GM23248 (cell line): ENCODE results near the gene CRYBG1. TPM values are rescaled to one million over a fixed set of nuclear protein-coding genes. Genes with fewer than 3 reads are reported as not detected.
"Not testable (repeated sequence)": the region's sequence is repeated elsewhere in the genome, so short reads cannot be mapped to it uniquely, and the experiment has no call there.

Source experiments
- DNase-seq: peaks from one replicate; pipeline ENCODE4 v3.0.0-alpha.2; 2015
- H2AFZ ChIP-seq: fragments of 200-600 bp; sonication (generic); 2 replicates; pipeline ENCODE4 v1.6.1; 2016; ENCODE audit warnings: antibody characterized with exemption
- H3F3A ChIP-seq: fragments of 200-600 bp; sonication (generic); 2 replicates; pipeline ENCODE4 v1.6.1; 2016; ENCODE audit warnings: mild to moderate bottlenecking, antibody characterized with exemption, mixed run types; ENCODE audit not compliant: insufficient read depth
- H3K27ac ChIP-seq: fragments of 200-600 bp; sonication (generic); 2 replicates; pipeline ENCODE4 v1.5.1; 2016; ENCODE audit warnings: mild to moderate bottlenecking
- H3K27me3 ChIP-seq: fragments of 200-600 bp; sonication (generic); replicated peaks from 2 replicates; pipeline ENCODE4 v1.6.1; 2016; ENCODE audit warnings: mild to moderate bottlenecking; ENCODE audit not compliant: insufficient read depth
- H3K36me3 ChIP-seq: fragments of 200-600 bp; sonication (generic); 2 replicates; pipeline ENCODE4 v1.6.1; 2016; ENCODE audit warnings: low read depth, mild to moderate bottlenecking
- H3K4me1 ChIP-seq: fragments of 200-600 bp; sonication (generic); 2 replicates; pipeline ENCODE4 v1.6.1; 2016; ENCODE audit warnings: mild to moderate bottlenecking; ENCODE audit not compliant: insufficient read depth
- H3K4me2 ChIP-seq: fragments of 200-600 bp; sonication (generic); one replicate; pipeline ENCODE4 v1.6.1; 2016; ENCODE audit warnings: mild to moderate bottlenecking; ENCODE audit not compliant: unreplicated experiment
- H3K4me3 ChIP-seq: fragments of 200-600 bp; sonication (generic); 2 replicates; pipeline ENCODE4 v1.5.1; 2016; ENCODE audit warnings: mild to moderate bottlenecking
- H3K79me2 ChIP-seq: fragments of 200-600 bp; sonication (generic); 2 replicates; pipeline ENCODE4 v1.6.1; 2016; ENCODE audit warnings: mild to moderate bottlenecking; ENCODE audit not compliant: insufficient read depth
- H3K9ac ChIP-seq: fragments of 200-600 bp; sonication (generic); 2 replicates; pipeline ENCODE4 v1.6.1; 2016; ENCODE audit warnings: mild to moderate bottlenecking
- H3K9me2 ChIP-seq: fragments of 200-600 bp; sonication (generic); 2 replicates; pipeline ENCODE4 v1.6.1; 2016; ENCODE audit warnings: mixed run types, mild to moderate bottlenecking, moderate library complexity; ENCODE audit not compliant: insufficient read depth
- H3K9me3 ChIP-seq: fragments of 200-600 bp; sonication (generic); one replicate; pipeline ENCODE4 v1.6.1; 2017; ENCODE audit warnings: low read depth
- H4K20me1 ChIP-seq: fragments of 200-600 bp; sonication (generic); 2 replicates; pipeline ENCODE4 v1.6.0; 2016; ENCODE audit not compliant: insufficient read depth
- EZH2 ChIP-seq: fragments of 200-600 bp; sonication (generic); IDR thresholded peaks from 2 replicates; pipeline ENCODE4 v1.6.1; 2018; ENCODE audit warnings: antibody characterized with exemption, mild to moderate bottlenecking; ENCODE audit not compliant: insufficient read depth, poor library complexity, severe bottlenecking
- EZH2phosphoT487 ChIP-seq: fragments of 200-600 bp; sonication (generic); IDR thresholded peaks from 2 replicates; pipeline ENCODE4 v1.6.1; 2018; ENCODE audit warnings: antibody characterized with exemption, moderate library complexity, mild to moderate bottlenecking, low read depth; ENCODE audit not compliant: insufficient read depth
- WGBS, 2 experiments: methylation state at CpG; one replicate each; pipeline ENCODE4 v1.1.6; 2015 to 2017; ENCODE audit warnings: low lambda C conversion rate in 2 of 2, low coverage in 1 of 2; ENCODE audit errors: missing lambda C conversion rate in 2 of 2; 5-methylcytosine and 5-hydroxymethylcytosine counted together
- in situ Hi-C: fragments of 300-500 bp; cut with MboI; formaldehyde crosslinking; loops from 2 replicates; pipeline ENCODE4 v1.15.0; 2020
- polyA plus RNA-seq: library from polyadenylated mRNA; unstranded; fragments of >200 nt; fragmentation: Nextera tagmentation; extraction: Ambion mirVana; gene quantifications from 2 replicates; pipeline ENCODE4 v1.2.1, GENCODE V29; 2016
- total RNA-seq: library from RNA; depleted of rRNA; stranded (reverse); fragments of >200 nt; shearing (Covaris generic); gene quantifications from 2 replicates; pipeline ENCODE4 v1.2.3, GENCODE V29; 2014

CRYBG1 gene
- total and polyA plus RNA-seq, 2 experiments from 2014 or later, result 1.9 to 8.4 TPM

DNA sequence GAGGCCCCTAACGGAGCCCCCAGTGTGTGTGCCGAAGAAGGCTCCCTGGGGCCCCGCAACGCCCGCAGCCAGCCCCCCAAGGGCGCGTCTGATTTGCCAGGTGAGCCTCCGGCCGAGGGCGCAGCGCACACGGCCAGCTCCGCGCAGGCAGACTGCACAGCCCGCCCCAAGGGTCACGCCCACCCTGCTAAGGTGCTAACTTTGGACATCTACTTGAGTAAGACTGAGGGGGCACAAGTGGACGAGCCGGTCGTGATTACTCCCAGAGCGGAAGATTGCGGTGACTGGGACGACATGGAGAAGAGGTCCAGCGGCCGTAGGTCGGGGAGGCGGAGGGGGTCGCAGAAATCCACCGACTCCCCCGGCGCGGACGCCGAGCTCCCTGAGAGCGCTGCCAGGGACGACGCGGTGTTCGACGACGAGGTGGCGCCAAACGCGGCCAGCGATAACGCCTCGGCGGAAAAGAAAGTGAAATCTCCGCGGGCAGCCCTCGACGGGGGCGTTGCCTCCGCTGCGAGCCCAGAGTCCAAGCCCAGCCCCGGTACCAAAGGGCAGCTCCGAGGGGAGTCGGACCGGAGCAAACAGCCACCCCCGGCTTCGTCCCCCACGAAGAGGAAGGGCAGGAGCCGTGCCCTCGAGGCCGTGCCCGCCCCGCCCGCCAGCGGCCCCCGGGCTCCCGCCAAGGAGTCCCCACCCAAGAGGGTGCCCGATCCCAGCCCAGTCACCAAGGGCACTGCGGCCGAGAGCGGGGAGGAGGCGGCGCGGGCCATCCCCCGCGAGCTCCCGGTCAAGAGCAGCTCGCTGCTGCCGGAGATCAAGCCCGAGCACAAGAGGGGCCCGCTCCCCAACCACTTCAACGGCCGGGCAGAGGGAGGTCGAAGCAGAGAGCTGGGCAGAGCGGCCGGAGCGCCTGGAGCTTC lies 151.8 kb downstream of the CRYBG1 start:
- H3K79me2 ChIP-seq, result peaks cover 20% of the 10 kb centered on the region
- no peaks in the 10 kb centered on the region for H3K27me3 ChIP-seq
- no peaks in the 10 kb centered on the region for H4K20me1 ChIP-seq
- no peaks in the 10 kb centered on the region for H3K36me3 ChIP-seq
- H3K27ac ChIP-seq, result no peak overlapping the region
- H3F3A ChIP-seq, result peaks cover 17% of the 10 kb centered on the region
- TF ChIP-seq EZH2, result no peak
- no peak for TF ChIP-seq EZH2phosphoT487
- peaks cover 17% of the 10 kb centered on the region for H3K4me1 ChIP-seq
- H3K9ac ChIP-seq, result peak overlapping the region; percentile 76
- no peaks in the 10 kb centered on the region for H3K9me3 ChIP-seq
- DNase-seq, result peak; percentile 82
- 3 to 4% methylated on average over 55 to 80 of the region's 90 CpGs for WGBS, 2 experiments
- in situ Hi-C loops, result no loop called here
- H3K4me2 ChIP-seq, result peak overlapping the region; percentile 78
- H3K4me3 ChIP-seq, result peak overlapping the region; percentile 75
- no peaks in the 10 kb centered on the region for H3K9me2 ChIP-seq
- H2AFZ ChIP-seq, result peak overlapping the region; percentile 86

DNA sequence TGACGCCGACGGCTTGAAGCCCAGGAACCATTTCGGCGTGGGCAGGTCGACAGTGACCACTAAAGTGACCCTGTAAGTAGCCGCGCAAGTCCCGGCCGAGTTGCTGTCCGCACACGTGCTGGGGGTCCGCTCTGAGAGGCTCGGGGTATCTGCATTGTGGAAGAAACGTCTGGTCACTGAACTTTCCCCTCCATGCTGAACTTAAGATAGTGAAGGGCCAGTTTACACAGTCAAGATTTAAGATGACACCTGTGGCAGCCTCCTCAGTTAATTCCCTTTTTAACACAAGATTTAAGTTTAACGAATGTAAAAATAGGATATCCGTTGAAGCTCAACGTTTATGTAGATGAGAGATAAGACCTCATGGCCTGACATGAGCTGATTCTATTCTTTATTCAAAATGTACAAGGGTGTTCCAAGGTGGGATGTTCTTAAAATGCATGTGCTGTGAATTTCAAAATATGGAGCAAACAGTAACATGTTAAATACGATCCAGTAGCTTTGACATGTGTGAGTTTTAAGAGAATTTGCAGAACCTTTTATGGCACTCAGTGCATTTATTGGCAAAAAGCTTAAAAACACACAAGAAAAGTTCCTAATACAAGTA lies 152.6 kb downstream of the CRYBG1 start:
- H3K4me2 ChIP-seq, result peak overlapping the region; percentile 78
- no peaks in the 10 kb centered on the region for H3K27me3 ChIP-seq
- H3K79me2 ChIP-seq, result peaks cover 20% of the 10 kb centered on the region
- no peaks in the 10 kb centered on the region for H4K20me1 ChIP-seq
- H2AFZ ChIP-seq, result peak overlapping the region; percentile 86
- no peaks in the 10 kb centered on the region for H3K36me3 ChIP-seq
- DNase-seq, result peak; percentile 6
- H3K4me1 ChIP-seq, result peaks cover 17% of the 10 kb centered on the region
- peaks cover 24% of the 10 kb centered on the region for H3F3A ChIP-seq
- H3K9me2 ChIP-seq, result no peaks in the 10 kb centered on the region
- in situ Hi-C loops, result no loop called here
- TF ChIP-seq EZH2 (no peak), EZH2phosphoT487 (no peak)
- WGBS, 2 experiments, result 53 to 54% methylated on average over 18 to 19 of the region's 19 CpGs
- H3K4me3 ChIP-seq, result peak overlapping the region; percentile 75
- no peaks in the 10 kb centered on the region for H3K9me3 ChIP-seq
- no peak overlapping the region for H3K27ac ChIP-seq
- H3K9ac ChIP-seq, result peak overlapping the region; percentile 76

GRCh38 chr6:106513808-106514582 lies 153.5 kb downstream of the CRYBG1 start:
- no peaks in the 10 kb centered on the region for H3K36me3 ChIP-seq
- peak overlapping the region; percentile 75 for H3K4me3 ChIP-seq
- no peak overlapping the region; the same call in 1 of the 2 replicates for H3K9ac ChIP-seq
- H2AFZ ChIP-seq, result 0 out of 2 replicates have a peak overlapping the region, but pooled peaks have one; percentile 86
- no peaks in the 10 kb centered on the region for H3K27me3 ChIP-seq
- H3K9me2 ChIP-seq, result no peaks in the 10 kb centered on the region
- TF ChIP-seq EZH2 (no peak), EZH2phosphoT487 (no peak)
- no peaks in the 10 kb centered on the region for H4K20me1 ChIP-seq
- DNase-seq, result peak; percentile 46
- H3K79me2 ChIP-seq, result peaks cover 20% of the 10 kb centered on the region
- H3K27ac ChIP-seq, result no peak overlapping the region
- H3K4me2 ChIP-seq, result peak overlapping the region; percentile 78
- peaks cover 27% of the 10 kb centered on the region for H3K4me1 ChIP-seq
- in situ Hi-C loops, result no loop called here
- no peaks in the 10 kb centered on the region for H3K9me3 ChIP-seq
- 45 to 56% methylated on average over 3 of the region's 3 CpGs for WGBS, 2 experiments
- H3F3A ChIP-seq, result peaks cover 33% of the 10 kb centered on the region

GRCh38 chr6:106514583-106514885 lies 154.0 kb downstream of the CRYBG1 start:
- Histone ChIP-seq H3K27me3 (no peaks in the 10 kb centered on the region), H3K9ac (no peak overlapping the region), H4K20me1 (no peaks in the 10 kb centered on the region), H3K4me3 (no peak overlapping the region), H3K9me3 (no peaks in the 10 kb centered on the region), H3F3A (peaks cover 39% of the 10 kb centered on the region), H3K9me2 (no peaks in the 10 kb centered on the region), H3K36me3 (no peaks in the 10 kb centered on the region), H3K4me1 (peaks cover 30% of the 10 kb centered on the region), H3K79me2 (peaks cover 20% of the 10 kb centered on the region), H2AFZ (no peak overlapping the region), H3K4me2 (peak overlapping the region; percentile 78), H3K27ac (no peak overlapping the region)
- no peak for TF ChIP-seq EZH2phosphoT487
- WGBS, 2 experiments, result 97% methylated on average over 2 of the region's 2 CpGs
- in situ Hi-C loops, result no loop called here
- DNase-seq, result no peak

- H3K79me2 ChIP-seq, result peaks cover 20% of the 10 kb centered on the region
- H4K20me1 ChIP-seq, DNase-seq, H3K27me3 ChIP-seq, H3K27ac ChIP-seq, H3K9me3 ChIP-seq, H3K36me3 ChIP-seq, H3K4me2 ChIP-seq, H3K9ac ChIP-seq, H3K9me2 ChIP-seq, H3K4me3 ChIP-seq, H2AFZ ChIP-seq, in situ Hi-C loops: not testable (repeated sequence)
- WGBS, 2 experiments, result 95 to 100% methylated on average over 3 of the region's 3 CpGs
- peaks cover 36% of the 10 kb centered on the region for H3K4me1 ChIP-seq
- peaks cover 48% of the 10 kb centered on the region for H3F3A ChIP-seq
Measured at GRCh38 chr6:106515582-106515981, 155.1 kb downstream of the CRYBG1 start.
